NCI-H510A treated with DMSO at 0.1 percent for 48 hours (cell line): ENCODE measurements around the gene PLS1.

Experiments
- DNase-seq: peaks from one replicate; lab custom pipeline; 2025; lab: John Stamatoyannopoulos, UW

PLS1 gene

GRCh38 chr3:142641504-142641903, 45.3 kb downstream of the PLS1 start:
- DNase-seq: no peak

- no peak for DNase-seq
Measured at GRCh38 chr3:142642956-142643355, 46.8 kb downstream of the PLS1 start.

- no peak for DNase-seq
Measured at GRCh38 chr3:142644502-142644901, 48.3 kb downstream of the PLS1 start.

GRCh38 chr3:142645236-142645793, 49.1 kb downstream of the PLS1 start:
- no peak for DNase-seq

- no peak for DNase-seq
Measured at GRCh38 chr3:142646020-142646785, 50.0 kb downstream of the PLS1 start.

GRCh38 chr3:142647856-142648255, 51.7 kb downstream of the PLS1 start:
- no peak for DNase-seq

GRCh38 chr3:142648950-142649349, 52.8 kb downstream of the PLS1 start:
- no peak for DNase-seq

GRCh38 chr3:142650001-142650693, 54.0 kb downstream of the PLS1 start:
- no peak for DNase-seq

GRCh38 chr3:142651711-142652110, 55.5 kb downstream of the PLS1 start:
- no peak for DNase-seq

- no peak for DNase-seq
Measured at GRCh38 chr3:142652826-142653292, 56.7 kb downstream of the PLS1 start.

GRCh38 chr3:142656575-142656974, 60.4 kb downstream of the PLS1 start:
- DNase-seq: no peak

GRCh38 chr3:142657033-142657432, 60.8 kb downstream of the PLS1 start:
- no peak for DNase-seq

GRCh38 chr3:142660383-142660782, 64.2 kb downstream of the PLS1 start:
- no peak for DNase-seq

- DNase-seq: no peak
Measured at GRCh38 chr3:142660893-142661292, 64.7 kb downstream of the PLS1 start.

GRCh38 chr3:142663865-142664264, 67.7 kb downstream of the PLS1 start:
- DNase-seq: no peak

GRCh38 chr3:142664311-142664710, 68.1 kb downstream of the PLS1 start:
- DNase-seq: no peak

GRCh38 chr3:142664819-142665218, 68.6 kb downstream of the PLS1 start:
- no peak for DNase-seq

GRCh38 chr3:142670120-142670519, 73.9 kb downstream of the PLS1 start:
- DNase-seq: no peak

- no peak for DNase-seq
Measured at GRCh38 chr3:142676151-142676550, 80.0 kb downstream of the PLS1 start.

GRCh38 chr3:142680710-142681109, 84.5 kb downstream of the PLS1 start:
- DNase-seq: no peak

- no peak for DNase-seq
Measured at GRCh38 chr3:142690613-142691012, 94.4 kb downstream of the PLS1 start.

- no peak for DNase-seq
Measured at GRCh38 chr3:142691527-142691926, 95.3 kb downstream of the PLS1 start.
